DOHH2 (cell line): Measurements from ENCODE around the gene KHDC4.
A peak's percentile ranks its signal among the peaks of the same experiment; 100 is the strongest.

Experiments
- H3F3A ChIP-seq: fragments of 200-600 bp; sonication (generic), shearing (Covaris generic); 2 replicates; pipeline ENCODE4 v1.6.0; 2016; ENCODE audit warnings: antibody characterized with exemption, mild to moderate bottlenecking; ENCODE audit not compliant: control insufficient read depth, insufficient read depth
- H3K27ac ChIP-seq: fragments of 200-600 bp; sonication (generic); 2 replicates; pipeline ENCODE4 v1.5.1; 2014; ENCODE audit warnings: low read depth, mild to moderate bottlenecking, low read length, moderate library complexity
- H3K27me3 ChIP-seq: fragments of 200-600 bp; sonication (generic); 2 replicates; pipeline ENCODE4 v1.6.1; 2014; ENCODE audit warnings: mild to moderate bottlenecking, low read length, mixed read lengths; ENCODE audit not compliant: control insufficient read depth
- H3K36me3 ChIP-seq: fragments of 200-600 bp; sonication (generic); 2 replicates; pipeline ENCODE4 v1.6.1; 2014; ENCODE audit warnings: mild to moderate bottlenecking, low read length, moderate library complexity, mixed read lengths; ENCODE audit not compliant: control insufficient read depth
- H3K4me1 ChIP-seq: fragments of 200-600 bp; sonication (generic); 2 replicates; pipeline ENCODE4 v1.6.1; 2014; ENCODE audit warnings: mild to moderate bottlenecking, low read length, mixed read lengths; ENCODE audit not compliant: control insufficient read depth
- H3K4me2 ChIP-seq: fragments of 200-600 bp; sonication (generic); 2 replicates; pipeline ENCODE4 v1.6.0; 2014; ENCODE audit warnings: mild to moderate bottlenecking, low read length, moderate library complexity
- H3K4me3 ChIP-seq: fragments of 200-600 bp; sonication (generic); 2 replicates; pipeline ENCODE4 v1.5.1; 2014; ENCODE audit warnings: mild to moderate bottlenecking, low read length, mixed read lengths
- H3K79me2 ChIP-seq: fragments of 200-600 bp; sonication (generic); 2 replicates; pipeline ENCODE4 v1.6.1; 2014; ENCODE audit warnings: mild to moderate bottlenecking, low read length, mixed read lengths; ENCODE audit not compliant: control insufficient read depth
- H3K9me2 ChIP-seq: fragments of 200-600 bp; sonication (generic); replicated peaks from 2 replicates; pipeline ENCODE4 v1.6.1; 2014; ENCODE audit warnings: mild to moderate bottlenecking, low read length, mixed read lengths; ENCODE audit not compliant: control insufficient read depth
- H3K9me3 ChIP-seq: fragments of 200-600 bp; sonication (generic); 2 replicates; pipeline ENCODE4 v1.6.1; 2014; ENCODE audit warnings: antibody characterized with exemption, low read length, mixed read lengths; ENCODE audit not compliant: control insufficient read depth, insufficient read depth
- H4K20me1 ChIP-seq: fragments of 200-600 bp; sonication (generic); 2 replicates; pipeline ENCODE4 v1.6.0; 2014; ENCODE audit warnings: low read depth, mild to moderate bottlenecking, antibody characterized with exemption, low read length, moderate library complexity; ENCODE audit not compliant: control insufficient read depth, insufficient read depth
- EZH2phosphoT487 ChIP-seq: fragments of 200-600 bp; sonication (generic); IDR thresholded peaks from 2 replicates; pipeline ENCODE4 v1.6.1; 2017; ENCODE audit warnings: borderline replicate concordance, mild to moderate bottlenecking, antibody characterized with exemption, low read length, moderate library complexity, mixed read lengths
- TF ChIP-seq, protein P1 (sequence below): fragments of 200-600 bp; sonication (generic); IDR thresholded peaks from one replicate; pipeline ENCODE4 v1.5.1; 2014; ENCODE audit warnings: antibody characterized with exemption, mild to moderate bottlenecking, low read depth, low read length; ENCODE audit not compliant: poor library complexity, severe bottlenecking

KHDC4 gene

DNA sequence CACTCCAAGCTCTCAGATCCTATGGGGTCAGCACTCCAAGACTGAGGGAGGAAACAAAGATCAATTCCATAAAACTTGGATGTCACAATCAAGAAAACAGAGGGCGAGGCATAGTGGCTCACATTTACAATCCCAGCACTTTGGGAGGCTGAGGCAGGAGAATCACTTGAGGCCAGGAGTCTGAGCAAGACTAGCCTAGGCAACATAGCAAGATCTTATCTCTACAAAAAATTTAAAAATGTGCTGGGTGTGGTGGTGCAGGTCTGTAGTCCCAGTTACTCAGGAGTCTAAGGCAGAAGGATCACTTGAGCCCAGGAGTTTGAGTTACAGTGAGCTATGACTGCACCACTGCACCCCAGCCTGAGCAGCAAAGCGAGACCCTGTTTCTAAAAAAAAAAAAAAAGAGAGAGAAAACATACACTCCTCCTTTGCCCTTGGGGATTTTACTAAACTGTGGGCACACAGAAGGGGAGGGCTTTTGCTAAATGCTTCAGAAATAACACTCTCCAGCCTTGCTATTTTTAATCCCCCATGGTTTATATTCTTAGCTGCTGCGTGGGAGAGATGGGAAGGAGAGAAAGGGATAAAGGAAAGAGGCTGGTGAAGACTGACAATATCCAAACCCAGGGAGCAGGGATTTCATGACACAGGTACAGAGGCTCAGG, 26.0 kb upstream of the KHDC4 start:
- Histone ChIP-seq H3K79me2 (peaks cover 22% of the 10 kb centered on the region), H3F3A (peaks cover 2% of the 10 kb centered on the region; the same call in 1 of the 2 replicates), H3K36me3 (peaks cover 85% of the 10 kb centered on the region), H3K9me2 (no peaks in the 10 kb centered on the region), H3K27me3 (no peaks in the 10 kb centered on the region), H3K27ac (peak overlapping the region; percentile 54), H3K4me3 (peak overlapping the region; percentile 26), H4K20me1 (no peaks in the 10 kb centered on the region), H3K4me2 (peak overlapping the region; percentile 56), H3K4me1 (peaks cover 43% of the 10 kb centered on the region), H3K9me3 (no peaks in the 10 kb centered on the region)
- TF ChIP-seq EZH2phosphoT487, result no peak
- TF ChIP-seq, protein P1, sequence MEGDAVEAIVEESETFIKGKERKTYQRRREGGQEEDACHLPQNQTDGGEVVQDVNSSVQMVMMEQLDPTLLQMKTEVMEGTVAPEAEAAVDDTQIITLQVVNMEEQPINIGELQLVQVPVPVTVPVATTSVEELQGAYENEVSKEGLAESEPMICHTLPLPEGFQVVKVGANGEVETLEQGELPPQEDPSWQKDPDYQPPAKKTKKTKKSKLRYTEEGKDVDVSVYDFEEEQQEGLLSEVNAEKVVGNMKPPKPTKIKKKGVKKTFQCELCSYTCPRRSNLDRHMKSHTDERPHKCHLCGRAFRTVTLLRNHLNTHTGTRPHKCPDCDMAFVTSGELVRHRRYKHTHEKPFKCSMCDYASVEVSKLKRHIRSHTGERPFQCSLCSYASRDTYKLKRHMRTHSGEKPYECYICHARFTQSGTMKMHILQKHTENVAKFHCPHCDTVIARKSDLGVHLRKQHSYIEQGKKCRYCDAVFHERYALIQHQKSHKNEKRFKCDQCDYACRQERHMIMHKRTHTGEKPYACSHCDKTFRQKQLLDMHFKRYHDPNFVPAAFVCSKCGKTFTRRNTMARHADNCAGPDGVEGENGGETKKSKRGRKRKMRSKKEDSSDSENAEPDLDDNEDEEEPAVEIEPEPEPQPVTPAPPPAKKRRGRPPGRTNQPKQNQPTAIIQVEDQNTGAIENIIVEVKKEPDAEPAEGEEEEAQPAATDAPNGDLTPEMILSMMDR, result no peak

DNA sequence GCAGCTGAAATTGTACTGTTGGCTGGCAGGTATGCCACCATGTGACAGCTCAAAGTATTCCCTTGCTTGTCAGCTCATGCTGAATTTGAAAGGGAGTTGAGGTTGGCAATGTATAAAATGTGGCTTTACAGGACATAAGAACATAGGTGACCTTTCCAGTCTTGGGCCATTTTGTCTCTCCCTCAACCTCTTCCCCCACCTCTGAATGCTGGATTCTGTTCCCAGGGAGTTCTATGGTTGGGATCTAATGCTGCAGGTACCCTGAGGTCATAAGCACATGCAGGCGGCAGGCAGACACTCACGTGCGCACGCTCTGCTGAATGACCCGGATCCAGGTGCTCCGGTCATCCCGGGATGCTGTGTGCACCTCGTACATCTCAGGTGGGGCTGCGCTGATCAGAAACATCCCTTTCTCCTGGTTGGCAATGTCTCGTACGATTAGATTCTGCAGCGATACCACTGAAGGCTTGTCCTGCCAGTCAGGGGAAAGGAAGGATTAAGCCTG, 23.2 kb upstream of the KHDC4 start:
- H3K9me2 ChIP-seq, result no peaks in the 10 kb centered on the region
- H4K20me1 ChIP-seq, result no peaks in the 10 kb centered on the region
- TF ChIP-seq, protein P1, result no peak
- no peak for TF ChIP-seq EZH2phosphoT487
- H3K4me1 ChIP-seq, result peaks cover 37% of the 10 kb centered on the region
- no peaks in the 10 kb centered on the region for H3K27me3 ChIP-seq
- peaks cover 91% of the 10 kb centered on the region for H3K36me3 ChIP-seq
- H3K79me2 ChIP-seq, result peaks cover 22% of the 10 kb centered on the region
- no peak overlapping the region for H3K4me2 ChIP-seq
- H3K4me3 ChIP-seq, result no peak overlapping the region
- H3K27ac ChIP-seq, result no peak overlapping the region
- no peaks in the 10 kb centered on the region for H3K9me3 ChIP-seq
- H3F3A ChIP-seq, result peaks cover 2% of the 10 kb centered on the region; the same call in 1 of the 2 replicates

GRCh38 chr1:155954645-155955044, 20.4 kb upstream of the KHDC4 start:
- Histone ChIP-seq H3K9me3 (no peaks in the 10 kb centered on the region), H3K27ac (no peak overlapping the region), H3K4me1 (peaks cover 9% of the 10 kb centered on the region), H3K9me2 (no peaks in the 10 kb centered on the region), H3K79me2 (0 out of 2 replicates have a peak, but pooled peaks cover 4% of the 10 kb centered on the region), H3K36me3 (peaks cover 92% of the 10 kb centered on the region), H4K20me1 (no peaks in the 10 kb centered on the region), H3K4me2 (no peak overlapping the region), H3K27me3 (no peaks in the 10 kb centered on the region), H3F3A (0 out of 2 replicates have a peak, but pooled peaks cover 2% of the 10 kb centered on the region), H3K4me3 (no peak overlapping the region)
- TF ChIP-seq, protein P1, result no peak
- no peak for TF ChIP-seq EZH2phosphoT487
